Activated gamma-delta T cell treated with Interleukin-2 at 50 U/mL for 16 hours (primary cell): Measurements from ENCODE around the gene LIN28B.

Experiments
- DNase-seq: peaks from one replicate; pipeline ENCODE4 v3.0.0-alpha.2; 2020

LIN28B gene

GRCh38 chr6:105116150-105116549 lies 159.2 kb downstream of the LIN28B start:
- no peak for DNase-seq

GRCh38 chr6:105120570-105120969 lies 163.7 kb downstream of the LIN28B start:
- DNase-seq, result no peak

GRCh38 chr6:105121981-105122380 lies 165.1 kb downstream of the LIN28B start:
- no peak for DNase-seq

GRCh38 chr6:105122717-105123116 lies 165.8 kb downstream of the LIN28B start:
- DNase-seq, result no peak
